Neural progenitor cell (in vitro differentiated cells): ENCODE results near the gene MON1A. TPM values are rescaled to one million over a fixed set of nuclear protein-coding genes. Genes with fewer than 3 reads are reported as not detected.
A peak's percentile ranks its signal among the peaks of the same experiment; 100 is the strongest.

Experiments
- DNase-seq: peaks from one replicate; pipeline ENCODE4 v3.0.0-alpha.2; 2016; ENCODE audit warnings: low spot score
- H2AFZ ChIP-seq: fragments of 200-600 bp; sonication (generic); replicated peaks from 2 replicates; pipeline ENCODE4 v1.6.1; 2016; ENCODE audit warnings: antibody characterized with exemption
- H3F3A ChIP-seq: fragments of 200-600 bp; sonication (generic); 2 replicates; pipeline ENCODE4 v1.6.1; 2016; ENCODE audit warnings: antibody characterized with exemption, low read depth
- H3K27ac ChIP-seq: fragments of 200-600 bp; sonication (generic); 2 replicates; pipeline ENCODE4 v1.5.1; 2016; ENCODE audit warnings: mild to moderate bottlenecking
- H3K27me3 ChIP-seq: fragments of 200-600 bp; sonication (generic); 2 replicates; pipeline ENCODE4 v1.6.1; 2016; ENCODE audit warnings: mild to moderate bottlenecking, moderate library complexity
- H3K36me3 ChIP-seq: fragments of 200-600 bp; sonication (generic); 2 replicates; pipeline ENCODE4 v1.5.1; 2016
- H3K4me1 ChIP-seq: fragments of 200-600 bp; sonication (generic); 2 replicates; pipeline ENCODE4 v1.6.1; 2016; ENCODE audit warnings: mixed run types
- H3K4me2 ChIP-seq: fragments of 200-600 bp; sonication (generic); 2 replicates; pipeline ENCODE4 v1.6.1; 2016
- H3K4me3 ChIP-seq: fragments of 200-600 bp; sonication (generic); 2 replicates; pipeline ENCODE4 v1.5.1; 2016
- H3K79me2 ChIP-seq: fragments of 200-600 bp; sonication (generic); 2 replicates; pipeline ENCODE4 v1.6.1; 2016; ENCODE audit warnings: low read depth
- H3K9ac ChIP-seq: fragments of 200-600 bp; sonication (generic); 2 replicates; pipeline ENCODE4 v1.6.1; 2016
- H3K9me3 ChIP-seq: fragments of 200-600 bp; sonication (generic); 2 replicates; pipeline ENCODE4 v1.5.1; 2016; ENCODE audit warnings: low read depth
- H4K20me1 ChIP-seq: fragments of 200-600 bp; sonication (generic); 2 replicates; pipeline ENCODE4 v1.6.1; 2016; ENCODE audit warnings: low read depth
- H3K27ac Mint-ChIP-seq: 3 replicates; pipeline ENCODE4 v1.8.0; 2021; ENCODE audit warnings: mixed read lengths
- H3K27me3 Mint-ChIP-seq: 2 replicates; pipeline ENCODE4 v1.8.0; 2022; ENCODE audit warnings: low read depth, mild to moderate bottlenecking, inconsistent platforms, moderate library complexity, mixed read lengths; ENCODE audit not compliant: insufficient read depth
- H3K36me3 Mint-ChIP-seq: 3 replicates; pipeline ENCODE4 v1.8.0; 2021; ENCODE audit warnings: mixed read lengths
- H3K4me1 Mint-ChIP-seq: 3 replicates; pipeline ENCODE4 v1.8.0; 2021; ENCODE audit warnings: mixed read lengths
- H3K4me3 Mint-ChIP-seq: 3 replicates; pipeline ENCODE4 v1.8.0; 2021; ENCODE audit warnings: mild to moderate bottlenecking, moderate library complexity, mixed read lengths
- H3K9me3 Mint-ChIP-seq: 3 replicates; pipeline ENCODE4 v1.8.0; 2020; ENCODE audit warnings: mixed read lengths
- CTCF ChIP-seq: fragments of 200-600 bp; sonication (generic); IDR thresholded peaks from 2 replicates; pipeline ENCODE4 v1.5.1; 2017; ENCODE audit warnings: antibody characterized with exemption, mild to moderate bottlenecking
- EZH2 ChIP-seq: fragments of 200-600 bp; sonication (generic); IDR thresholded peaks from 2 replicates; pipeline ENCODE4 v1.6.1; 2017; ENCODE audit warnings: antibody characterized with exemption, mild to moderate bottlenecking, moderate library complexity
- EZH2phosphoT487 ChIP-seq: fragments of 200-600 bp; sonication (generic); IDR thresholded peaks from 2 replicates; pipeline ENCODE4 v1.6.1; 2017; ENCODE audit warnings: antibody characterized with exemption
- total RNA-seq: library from RNA; depleted of rRNA; stranded (reverse); fragments of >200 nt; gene quantifications from 2 replicates; pipeline ENCODE4 v1.2.3, GENCODE V29; 2015; ENCODE audit warnings: low replicate concordance

Gene MON1A
- total RNA-seq, 1 donor from 2014 or later, result 1.9 TPM

GRCh38 chr3:49901366-49902339, 28.0 kb downstream of the MON1A start:
- DNase-seq, result no peak
- Histone ChIP-seq H3K79me2 (no peaks in the 10 kb centered on the region), H3F3A (peaks cover 7% of the 10 kb centered on the region), H3K9ac (no peak overlapping the region), H3K9me3 (no peaks in the 10 kb centered on the region), H3K27ac (no peak overlapping the region), H3K4me2 (no peak overlapping the region), H3K27me3 (peaks cover 6% of the 10 kb centered on the region), H3K4me3 (no peak overlapping the region), H3K4me1 (peaks cover 3% of the 10 kb centered on the region), H4K20me1 (no peaks in the 10 kb centered on the region), H3K36me3 (no peaks in the 10 kb centered on the region), H2AFZ (no peak overlapping the region)
- Mint-ChIP-seq H3K4me3 (no peak overlapping the region), H3K27me3 (peaks cover 5% of the 10 kb centered on the region), H3K9me3 (no peaks in the 10 kb centered on the region), H3K4me1 (peaks cover 9% of the 10 kb centered on the region), H3K36me3 (no peaks in the 10 kb centered on the region), H3K27ac (no peak overlapping the region)
- TF ChIP-seq CTCF, result no peak
- no peak for TF ChIP-seq EZH2phosphoT487
- no peak for TF ChIP-seq EZH2

GRCh38 chr3:49900491-49901153, 29.0 kb downstream of the MON1A start:
- H3K9me3 ChIP-seq, result no peaks in the 10 kb centered on the region
- H3K4me1 ChIP-seq, result no peaks in the 10 kb centered on the region
- Mint-ChIP-seq H3K36me3 (no peaks in the 10 kb centered on the region), H3K27me3 (peaks cover 9% of the 10 kb centered on the region), H3K4me3 (no peak overlapping the region), H3K4me1 (peaks cover 3% of the 10 kb centered on the region), H3K9me3 (no peaks in the 10 kb centered on the region), H3K27ac (no peak overlapping the region)
- no peak overlapping the region for H3K4me3 ChIP-seq
- no peaks in the 10 kb centered on the region for H3K79me2 ChIP-seq
- H3K27me3 ChIP-seq, result peaks cover 6% of the 10 kb centered on the region
- TF ChIP-seq CTCF (no peak), EZH2phosphoT487 (no peak), EZH2 (no peak)
- no peak overlapping the region for H2AFZ ChIP-seq
- H3F3A ChIP-seq, result peaks cover 7% of the 10 kb centered on the region
- no peak overlapping the region for H3K9ac ChIP-seq
- H3K4me2 ChIP-seq, result no peak overlapping the region
- no peak for DNase-seq
- H3K27ac ChIP-seq, result no peak overlapping the region
- H3K36me3 ChIP-seq, result no peaks in the 10 kb centered on the region
- H4K20me1 ChIP-seq, result no peaks in the 10 kb centered on the region

- Histone ChIP-seq H3K4me2 (no peak overlapping the region), H3K9me3 (no peaks in the 10 kb centered on the region), H3K27me3 (peaks cover 6% of the 10 kb centered on the region), H3K36me3 (no peaks in the 10 kb centered on the region), H3K27ac (no peak overlapping the region), H2AFZ (no peak overlapping the region), H3K9ac (no peak overlapping the region), H3K4me1 (no peaks in the 10 kb centered on the region), H4K20me1 (no peaks in the 10 kb centered on the region), H3F3A (peaks cover 7% of the 10 kb centered on the region), H3K4me3 (no peak overlapping the region), H3K79me2 (no peaks in the 10 kb centered on the region)
- TF ChIP-seq CTCF, result peak; percentile 54
- TF ChIP-seq EZH2, result no peak
- no peak for TF ChIP-seq EZH2phosphoT487
- Mint-ChIP-seq H3K27me3 (peaks cover 9% of the 10 kb centered on the region), H3K4me1 (peaks cover 3% of the 10 kb centered on the region), H3K36me3 (no peaks in the 10 kb centered on the region), H3K9me3 (no peaks in the 10 kb centered on the region), H3K27ac (no peak overlapping the region), H3K4me3 (no peak overlapping the region)
- peak; percentile 70 for DNase-seq
Observed at GRCh38 chr3:49899815-49900214, 29.8 kb downstream of the MON1A start.
